Endothelial cell of coronary artery (primary cell): Measurements from ENCODE around the gene HSPA1B. TPM values are rescaled to one million over a fixed set of nuclear protein-coding genes. Genes with fewer than 3 reads are reported as not detected.

Source experiments
- total RNA-seq: library from RNA; depleted of rRNA; stranded (reverse); fragments of >200 nt; gene quantifications from 2 replicates; pipeline ENCODE4 v1.2.3, GENCODE V29; 2014

The HSPA1B gene
- total RNA-seq: 73.8 and 84.7 TPM in 2 replicates

GRCh38 chr6:31827286-31828079 lies at the start of gene HSPA1B:
TSS of gene HSPA1B (plus strand) at chr6:31827738. CDS start at chr6:31827951, 213 bp downstream.

DNA sequence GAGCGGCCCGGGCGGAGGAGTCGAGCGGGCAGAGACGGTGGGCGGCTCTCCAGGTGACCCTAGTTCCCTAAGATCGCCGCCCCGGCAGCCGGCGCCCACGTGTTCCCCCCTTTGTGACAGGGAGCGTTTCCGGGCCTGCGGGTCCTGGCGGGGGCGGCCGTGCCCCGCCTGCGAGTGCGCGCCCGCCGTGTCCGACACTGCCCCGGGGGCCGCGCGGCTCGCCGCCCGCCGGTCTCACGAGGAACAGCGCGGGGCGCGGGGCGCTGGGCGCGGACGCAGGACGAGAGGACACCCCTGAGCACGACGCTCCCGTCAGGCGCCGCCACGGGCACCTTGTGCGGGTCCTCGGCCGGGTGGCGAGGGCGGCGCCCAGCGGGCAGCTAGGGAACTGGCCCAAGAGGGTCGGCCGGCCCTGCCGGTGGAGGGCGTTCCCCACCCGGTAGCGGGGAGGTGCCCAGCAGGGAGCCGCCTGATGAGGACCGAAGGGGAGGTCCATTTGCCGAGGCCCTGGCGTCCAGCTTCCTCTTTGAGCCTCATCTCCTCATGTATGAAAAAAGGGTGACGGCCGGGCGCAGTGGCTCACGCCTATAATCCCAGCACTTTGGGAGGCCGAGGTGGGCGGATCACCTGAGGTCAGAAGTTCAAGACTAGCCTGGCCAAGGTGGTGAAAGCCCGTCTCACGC lies 31.8 kb upstream of the HSPA1B start, which contains the start of gene VARS1:
Gene VARS1 (minus strand): TSS at position 137 of the 683 bp plus-strand sequence. CDS start 535 bp downstream, outside the sequence.

DNA sequence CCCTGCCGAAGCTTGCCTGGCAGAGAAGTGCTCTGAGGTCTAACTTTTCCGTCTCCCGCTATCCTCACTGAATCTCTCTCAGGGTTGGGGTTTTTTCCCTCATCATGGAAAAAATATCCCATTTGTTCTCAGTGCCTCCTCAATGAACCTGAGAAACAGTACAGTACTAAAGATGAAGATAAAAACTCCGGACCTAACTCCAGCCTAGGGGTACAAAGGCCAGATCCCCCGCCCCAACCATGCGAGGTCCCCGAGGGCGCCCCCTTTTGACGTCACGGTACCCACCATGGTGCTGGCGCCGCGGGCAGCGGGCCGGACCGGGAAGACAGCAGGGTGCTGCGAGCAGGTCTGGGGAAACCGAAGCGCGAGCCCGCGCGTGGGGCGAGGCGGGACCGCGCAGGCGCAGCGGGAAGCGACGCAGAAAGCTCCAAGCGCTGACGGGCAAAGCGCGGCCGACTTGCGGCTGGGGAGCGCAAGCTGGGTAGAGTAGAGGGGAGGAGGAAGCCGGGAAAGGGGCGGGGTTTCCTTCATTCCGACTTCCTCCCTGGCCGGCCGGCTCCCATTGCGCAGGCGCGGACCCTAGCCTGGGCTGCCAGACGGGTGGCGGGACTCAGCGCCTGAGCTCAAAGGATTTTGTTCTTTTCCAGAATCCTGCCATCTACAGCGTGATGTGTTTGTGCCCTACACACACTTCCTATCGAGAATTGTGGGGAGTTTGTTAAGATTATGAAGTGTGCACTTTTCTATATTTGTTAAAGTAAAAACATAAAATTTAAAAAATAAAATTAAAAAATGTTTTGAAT lies 20.9 kb upstream of the HSPA1B start, which contains the start of gene LSM2:
Gene LSM2 (minus strand): TSS at position 497 of the 803 bp plus-strand sequence. CDS start 209 bp downstream, at position 288.

DNA sequence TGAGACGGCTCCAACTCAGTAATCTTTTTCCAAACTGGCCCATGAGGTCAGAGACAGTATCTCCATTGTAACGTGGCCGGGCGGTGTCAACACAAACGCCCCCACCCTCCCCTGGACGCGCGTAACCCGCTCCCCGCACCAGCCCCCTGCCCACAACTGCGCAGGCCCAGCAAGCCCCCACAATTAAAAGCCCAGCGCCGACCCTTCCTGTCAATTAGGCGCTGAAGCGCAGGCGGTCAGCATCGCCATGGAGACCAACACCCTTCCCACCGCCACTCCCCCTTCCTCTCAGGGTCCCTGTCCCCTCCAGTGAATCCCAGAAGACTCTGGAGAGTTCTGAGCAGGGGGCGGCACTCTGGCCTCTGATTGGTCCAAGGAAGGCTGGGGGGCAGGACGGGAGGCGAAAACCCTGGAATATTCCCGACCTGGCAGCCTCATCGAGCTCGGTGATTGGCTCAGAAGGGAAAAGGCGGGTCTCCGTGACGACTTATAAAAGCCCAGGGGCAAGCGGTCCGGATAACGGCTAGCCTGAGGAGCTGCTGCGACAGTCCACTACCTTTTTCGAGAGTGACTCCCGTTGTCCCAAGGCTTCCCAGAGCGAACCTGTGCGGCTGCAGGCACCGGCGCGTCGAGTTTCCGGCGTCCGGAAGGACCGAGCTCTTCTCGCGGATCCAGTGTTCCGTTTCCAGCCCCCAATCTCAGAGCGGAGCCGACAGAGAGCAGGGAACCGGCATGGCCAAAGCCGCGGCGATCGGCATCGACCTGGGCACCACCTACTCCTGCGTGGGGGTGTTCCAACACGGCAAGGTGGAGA lies 12.3 kb upstream of the HSPA1B start, which contains the start of the genes HSPA1A and HSPA1L:
Gene HSPA1A (plus strand): TSS at position 519 of the 814 bp plus-strand sequence. CDS start 214 bp downstream, at position 733.
Gene HSPA1L (minus strand): TSS at position 259 of the 814 bp plus-strand sequence. CDS start 3,311 bp downstream, outside the sequence.

GRCh38 chr6:31862344-31863235 lies 35.1 kb downstream of the HSPA1B start, which contains the start of gene NEU1:
TSS of gene NEU1 (minus strand) at chr6:31862821. CDS start at chr6:31862776, 45 bp downstream.

GRCh38 chr6:31878726-31879125 lies 51.2 kb downstream of the HSPA1B start, which contains the start of gene SLC44A4:
TSS of gene SLC44A4 (minus strand) at chr6:31878997. CDS start at chr6:31878980, 17 bp downstream.

Other genes starting within 250 kb of the HSPA1B start
- 2.1 and 2.3 TPM in 2 replicates for gene LTB, start 245.3 kb upstream of the HSPA1B start, total RNA-seq
- 0.72 and 1.0 TPM in 2 replicates for gene LST1, start 241.5 kb upstream of the HSPA1B start, total RNA-seq
- gene NCR3, start 234.7 kb upstream of the HSPA1B start, total RNA-seq: not detected in 2 replicates
- gene AIF1, start 212.5 kb upstream of the HSPA1B start, total RNA-seq: not detected in 2 replicates
- 31.2 and 39.4 TPM in 2 replicates for gene PRRC2A, start 207.0 kb upstream of the HSPA1B start, total RNA-seq
- gene BAG6, start 175.1 kb upstream of the HSPA1B start, total RNA-seq: 84.7 and 106 TPM in 2 replicates
- 0.19 and 0.54 TPM in 2 replicates for gene APOM, start 171.8 kb upstream of the HSPA1B start, total RNA-seq
- 18.3 and 21.0 TPM in 2 replicates for gene C6orf47, start 167.0 kb upstream of the HSPA1B start, total RNA-seq
- 11.3 and 11.6 TPM in 2 replicates for gene GPANK1, start 162.7 kb upstream of the HSPA1B start, total RNA-seq
- gene CSNK2B, start 161.7 kb upstream of the HSPA1B start, total RNA-seq: 88.2 and 101 TPM in 2 replicates
- 2.2 and 3.6 TPM in 2 replicates for gene LY6G5B, start 157.8 kb upstream of the HSPA1B start, total RNA-seq
- gene LY6G5C, start 146.7 kb upstream of the HSPA1B start, total RNA-seq: 1.1 and 1.3 TPM in 2 replicates
- 49.1 and 57.8 TPM in 2 replicates for gene ABHD16A, start 124.4 kb upstream of the HSPA1B start, total RNA-seq
- not detected in 2 replicates for gene LY6G6F, start 120.9 kb upstream of the HSPA1B start, total RNA-seq
- gene LY6G6D, start 112.4 kb upstream of the HSPA1B start, total RNA-seq: not detected in 2 replicates
- not detected in 2 replicates for gene LY6G6C, start 106.0 kb upstream of the HSPA1B start, total RNA-seq
- not detected in 2 replicates for gene MPIG6B, start 104.4 kb upstream of the HSPA1B start, total RNA-seq
- gene DDAH2, start 98.4 kb upstream of the HSPA1B start, total RNA-seq: 82.0 and 106 TPM in 2 replicates
- 714 and 927 TPM in 2 replicates for gene CLIC1, start 91.2 kb upstream of the HSPA1B start, total RNA-seq
- gene MSH5, start 87.7 kb upstream of the HSPA1B start, total RNA-seq: 3.7 and 4.6 TPM in 2 replicates
- 0.81 and 1.3 TPM in 2 replicates for gene SAPCD1, start 65.1 kb upstream of the HSPA1B start, total RNA-seq
- 0.09 TPM in 1 of 2 replicates, not detected in the other for gene VWA7, start 50.4 kb upstream of the HSPA1B start, total RNA-seq
- 64.4 and 67.7 TPM in 2 replicates for gene VARS1, start 32.0 kb upstream of the HSPA1B start, total RNA-seq
- 33.2 and 44.6 TPM in 2 replicates for gene LSM2, start 20.8 kb upstream of the HSPA1B start, total RNA-seq
- gene HSPA1L, start 12.5 kb upstream of the HSPA1B start, total RNA-seq: 0.72 and 0.85 TPM in 2 replicates
- gene HSPA1A, start 12.2 kb upstream of the HSPA1B start, total RNA-seq: 73.9 and 103 TPM in 2 replicates
- gene NEU1, start 35.1 kb downstream of the HSPA1B start, total RNA-seq: 38.6 and 40.2 TPM in 2 replicates
- gene SLC44A4, start 51.3 kb downstream of the HSPA1B start, total RNA-seq: under 0.01 TPM in 1 of 2 replicates, not detected in the other
- gene EHMT2, start 70.0 kb downstream of the HSPA1B start, total RNA-seq: 54.2 and 56.9 TPM in 2 replicates
- 4.2 and 6.8 TPM in 2 replicates for gene ZBTB12, start 74.3 kb downstream of the HSPA1B start, total RNA-seq
- gene C2, start 100.0 kb downstream of the HSPA1B start, total RNA-seq: 0.19 TPM in 1 of 2 replicates, not detected in the other
- gene CFB, start 118.4 kb downstream of the HSPA1B start, total RNA-seq: 0.90 and 4.7 TPM in 2 replicates
- gene NELFE, start 131.2 kb downstream of the HSPA1B start, total RNA-seq: 99.7 and 109 TPM in 2 replicates
- gene SKIC2, start 131.4 kb downstream of the HSPA1B start, total RNA-seq: 40.9 and 43.4 TPM in 2 replicates
- gene DXO, start 144.4 kb downstream of the HSPA1B start, total RNA-seq: 7.8 and 11.1 TPM in 2 replicates
- gene C4A, start 154.3 kb downstream of the HSPA1B start, total RNA-seq: 0.99 and 2.0 TPM in 2 replicates
- gene C4B, start 187.1 kb downstream of the HSPA1B start, total RNA-seq: 0.63 and 1.8 TPM in 2 replicates
- not detected in 2 replicates for gene CYP21A2, start 210.7 kb downstream of the HSPA1B start, total RNA-seq